H9 (cell line): ENCODE measurements around the gene CERS6. TPM values are rescaled to one million over a fixed set of nuclear protein-coding genes. Genes with fewer than 3 reads are reported as not detected.

Experiments
- DNase-seq: peaks from one replicate; pipeline ENCODE4 v3.0.0-alpha.2; 2017
- H2AFZ ChIP-seq: one replicate; pipeline ENCODE4 v1.6.1; 2013; ENCODE audit warnings: mild to moderate bottlenecking, low read length, control low read depth, moderate library complexity
- H2AK5ac ChIP-seq: 2 replicates; pipeline ENCODE4 v1.6.1; 2013; ENCODE audit warnings: low read length, control low read depth, mixed read lengths; ENCODE audit not compliant: insufficient read length
- H2BK120ac ChIP-seq: one replicate; pipeline ENCODE4 v1.6.1; 2013; ENCODE audit warnings: low read depth, mild to moderate bottlenecking, low read length, control low read depth, inconsistent platforms; ENCODE audit not compliant: poor library complexity, severe bottlenecking
- H2BK12ac ChIP-seq: 2 replicates; pipeline ENCODE4 v1.6.1; 2013; ENCODE audit warnings: low read length, control low read depth, mixed read lengths, low read depth; ENCODE audit not compliant: insufficient read length
- H2BK15ac ChIP-seq: 2 replicates; pipeline ENCODE4 v1.6.1; 2013; ENCODE audit warnings: low read depth, low read length, control low read depth
- H2BK20ac ChIP-seq: one replicate; pipeline ENCODE4 v1.6.1; 2013; ENCODE audit warnings: low read depth, mild to moderate bottlenecking, low read length, control low read depth, inconsistent platforms; ENCODE audit not compliant: poor library complexity, severe bottlenecking
- H2BK5ac ChIP-seq: 2 replicates; pipeline ENCODE4 v1.6.1; 2013; ENCODE audit warnings: low read length, control low read depth, mixed read lengths; ENCODE audit not compliant: insufficient read length
- H3K14ac ChIP-seq: 2 replicates; pipeline ENCODE4 v1.6.1; 2013; ENCODE audit warnings: low read length, control low read depth; ENCODE audit not compliant: insufficient read depth
- H3K18ac ChIP-seq: 2 replicates; pipeline ENCODE4 v1.6.1; 2013; ENCODE audit warnings: low read depth, mild to moderate bottlenecking, mixed read lengths, low read length, control low read depth; ENCODE audit not compliant: insufficient read length
- H3K23ac ChIP-seq: 2 replicates; pipeline ENCODE4 v1.6.1; 2013; ENCODE audit warnings: low read length, control low read depth, mixed read lengths, low read depth; ENCODE audit not compliant: insufficient read length
- H3K23me2 ChIP-seq: 2 replicates; pipeline ENCODE4 v1.6.1; 2013; ENCODE audit warnings: low read depth, mild to moderate bottlenecking, mixed read lengths, low read length, control low read depth; ENCODE audit not compliant: insufficient read length, poor library complexity, severe bottlenecking
- H3K27ac ChIP-seq: 2 replicates; pipeline ENCODE4 v1.5.1; 2013; ENCODE audit warnings: low read length, control low read depth, mixed read lengths, low read depth; ENCODE audit not compliant: insufficient read length
- H3K27me3 ChIP-seq: 2 replicates; pipeline ENCODE4 v1.6.1; 2013; ENCODE audit warnings: low read length, control low read depth, inconsistent platforms; ENCODE audit not compliant: insufficient read depth
- H3K4ac ChIP-seq: 2 replicates; pipeline ENCODE4 v1.6.1; 2013; ENCODE audit warnings: low read depth, mild to moderate bottlenecking, control low read depth, inconsistent platforms, low read length, moderate library complexity
- H3K4me1 ChIP-seq: 2 replicates; pipeline ENCODE4 v1.6.1; 2013; ENCODE audit warnings: low read length, control low read depth, inconsistent platforms; ENCODE audit not compliant: insufficient read depth
- H3K4me2 ChIP-seq: 2 replicates; pipeline ENCODE4 v1.6.1; 2013; ENCODE audit warnings: low read length, control low read depth, mixed read lengths; ENCODE audit not compliant: insufficient read length, insufficient read depth
- H3K56ac ChIP-seq: 2 replicates; pipeline ENCODE4 v1.6.1; 2013; ENCODE audit warnings: low read depth, mild to moderate bottlenecking, mixed read lengths, low read length, control low read depth; ENCODE audit not compliant: insufficient read length
- H3K79me1 ChIP-seq: 2 replicates; pipeline ENCODE4 v1.6.1; 2013; ENCODE audit warnings: low read depth, mild to moderate bottlenecking, moderate library complexity, low read length, control low read depth, inconsistent platforms; ENCODE audit not compliant: insufficient read depth, poor library complexity, severe bottlenecking
- H3K79me2 ChIP-seq: 2 replicates; pipeline ENCODE4 v1.6.1; 2013; ENCODE audit warnings: low read length, control low read depth, inconsistent platforms; ENCODE audit not compliant: insufficient read depth
- H3K9ac ChIP-seq: 2 replicates; pipeline ENCODE4 v1.6.1; 2013; ENCODE audit warnings: low read length, control low read depth, mixed read lengths; ENCODE audit not compliant: insufficient read length; ENCODE audit errors: extremely low read depth
- H3K9me3 ChIP-seq: one replicate; pipeline ENCODE4 v1.6.1; 2013; ENCODE audit warnings: low read depth, low read length, inconsistent platforms; ENCODE audit not compliant: control insufficient read depth
- H3T11ph ChIP-seq: one replicate; pipeline ENCODE4 v1.6.1; 2013; ENCODE audit warnings: mild to moderate bottlenecking, low read length, control low read depth, inconsistent platforms
- H4K20me1 ChIP-seq: one replicate; pipeline ENCODE4 v1.6.1; 2013; ENCODE audit not compliant: control insufficient read depth, insufficient read length, insufficient read depth
- H4K5ac ChIP-seq: 2 replicates; pipeline ENCODE4 v1.6.1; 2013; ENCODE audit warnings: low read depth, mild to moderate bottlenecking, mixed read lengths, low read length, control low read depth; ENCODE audit not compliant: insufficient read length
- H4K8ac ChIP-seq: replicated peaks from 2 replicates; pipeline ENCODE4 v1.6.1; 2013; ENCODE audit warnings: low read length, control low read depth, mixed read lengths, low read depth; ENCODE audit not compliant: insufficient read length
- H4K91ac ChIP-seq: 2 replicates; pipeline ENCODE4 v1.6.1; 2013; ENCODE audit warnings: low read depth, mild to moderate bottlenecking, moderate library complexity, mixed read lengths, low read length, control low read depth; ENCODE audit not compliant: insufficient read length
- H3K27ac Mint-ChIP-seq, 3 experiments: 2 replicates in 2 of 3; 3 replicates in 1 of 3; pipeline ENCODE4 v1.8.0; 2020 to 2021; ENCODE audit warnings: mixed read lengths in 3 of 3, mild to moderate bottlenecking in 1 of 3, moderate library complexity in 1 of 3
- H3K27me3 Mint-ChIP-seq: 2 replicates; pipeline ENCODE4 v1.8.0; 2021; ENCODE audit warnings: low read depth, mild to moderate bottlenecking, moderate library complexity, mixed read lengths
- H3K36me3 Mint-ChIP-seq, 3 experiments: 2 replicates in 2 of 3; 3 replicates in 1 of 3; pipeline ENCODE4 v1.8.0; 2020 to 2021; ENCODE audit warnings: low read depth in 3 of 3, mixed read lengths in 3 of 3; ENCODE audit not compliant: insufficient read depth in 1 of 3
- H3K4me1 Mint-ChIP-seq, 2 experiments: 2 replicates each; pipeline ENCODE4 v1.8.0; 2020; ENCODE audit warnings: mixed read lengths in 2 of 2
- H3K4me3 Mint-ChIP-seq, 2 experiments: 2 replicates in 1 of 2; 3 replicates in 1 of 2; pipeline ENCODE4 v1.8.0; 2020 to 2021; ENCODE audit warnings: mild to moderate bottlenecking in 2 of 2, mixed read lengths in 2 of 2, moderate library complexity in 1 of 2
- H3K9me3 Mint-ChIP-seq, 2 experiments: 2 replicates in 1 of 2; 3 replicates in 1 of 2; pipeline ENCODE4 v1.8.0; 2020; ENCODE audit warnings: mild to moderate bottlenecking in 2 of 2, mixed read lengths in 2 of 2, moderate library complexity in 1 of 2
- CTCF ChIP-seq: fragments of 200-600 bp; sonication (generic); conservative IDR thresholded peaks from 3 replicates; pipeline ENCODE4 v1.8.0; 2021; ENCODE audit warnings: antibody characterized with exemption, mild to moderate bottlenecking
- WGBS: extraction: QIAGEN DNeasy Blood & Tissue Kit; methylation state at CpG from one replicate; pipeline ENCODE4 v1.1.7; 2013; ENCODE audit warnings: missing lambda C conversion rate, low lambda C conversion rate, mixed read lengths; ENCODE audit not compliant: insufficient read length; ENCODE audit errors: extremely low coverage; 5-methylcytosine and 5-hydroxymethylcytosine counted together
- total RNA-seq: library from RNA; stranded (reverse); gene quantifications from 2 replicates; pipeline ENCODE4 v1.2.1, GENCODE V29; 2021

CERS6 gene
- total RNA-seq, 1 experiment from 2014 or later: 17.7 TPM

- WGBS: no CpG with 5 or more reads among the region's 17 CpGs
- Histone ChIP-seq H3K27me3 (no peaks in the 10 kb centered on the region), H3K23me2 (peaks cover 11% of the 10 kb centered on the region), H2BK120ac (no peak overlapping the region), H2BK15ac (no peak overlapping the region), H3K9me3 (no peaks in the 10 kb centered on the region), H3K4ac (no peak overlapping the region), H3K23ac (no peak overlapping the region), H3K27ac (no peak overlapping the region), H2BK5ac (no peak overlapping the region), H3K79me1 (peaks cover 3% of the 10 kb centered on the region), H4K91ac (no peak overlapping the region), H4K5ac (no peak overlapping the region), H3T11ph (no peak overlapping the region), H2BK20ac (no peak overlapping the region), H2BK12ac (no peak overlapping the region), H4K8ac (no peak overlapping the region), H3K56ac (no peak overlapping the region), H3K14ac (no peak overlapping the region), H4K20me1 (no peaks in the 10 kb centered on the region), H3K79me2 (no peaks in the 10 kb centered on the region; the same call in 1 of the 2 replicates), H3K18ac (no peak overlapping the region), H2AK5ac (no peak overlapping the region), H3K4me2 (peak overlapping the region; percentile 81), H3K4me1 (no peaks in the 10 kb centered on the region), H2AFZ (no peak overlapping the region), H3K9ac (peak overlapping the region; percentile 47)
- Mint-ChIP-seq H3K9me3 (no peaks in the 10 kb centered on the region), H3K36me3 (peaks cover 0 to 3% (median 0%) of the 10 kb centered on the region in 3 experiments; a peak in 1 of 7 replicates), H3K4me3 (no peak overlapping the region; a peak in 2 of 5 replicates), H3K27ac (no peak overlapping the region; a peak in 1 of 7 replicates), H3K4me1 (peaks cover 24 to 36% of the 10 kb centered on the region in 2 experiments), H3K27me3 (peaks cover 5% of the 10 kb centered on the region)
- no peak for TF ChIP-seq CTCF
- no peak for DNase-seq
These were observed 1.3 kb downstream of the CERS6 start for GRCh38 chr2:168457190-168457895.
